Measurements from ENCODE around the gene HLA-DRB1.
"Not testable (repeated sequence)": the region's sequence is repeated elsewhere in the genome, so short reads cannot be mapped to it uniquely, and the experiment has no call there.

The HLA-DRB1 gene

DNA sequence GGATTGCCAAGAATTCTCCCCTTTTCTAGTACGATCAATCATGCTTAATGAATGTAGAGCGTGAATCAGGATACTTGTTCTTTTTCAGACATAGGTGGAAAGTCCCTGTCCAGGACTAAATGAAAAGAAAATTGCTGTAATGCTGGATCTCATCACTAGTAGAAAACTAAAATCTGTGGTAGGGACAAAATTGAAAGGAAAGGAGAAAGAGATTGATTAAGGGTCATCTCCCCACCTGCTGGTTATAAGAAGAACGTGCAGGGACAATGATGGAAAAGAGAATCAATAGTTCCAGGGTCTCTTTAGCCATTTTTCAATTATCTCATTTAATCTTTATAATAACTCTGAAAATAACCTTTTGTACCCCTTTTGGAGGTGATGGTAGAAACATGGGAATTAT lies 18.7 kb upstream of the HLA-DRB1 start:
- DNase-seq, result no peak

DNA sequence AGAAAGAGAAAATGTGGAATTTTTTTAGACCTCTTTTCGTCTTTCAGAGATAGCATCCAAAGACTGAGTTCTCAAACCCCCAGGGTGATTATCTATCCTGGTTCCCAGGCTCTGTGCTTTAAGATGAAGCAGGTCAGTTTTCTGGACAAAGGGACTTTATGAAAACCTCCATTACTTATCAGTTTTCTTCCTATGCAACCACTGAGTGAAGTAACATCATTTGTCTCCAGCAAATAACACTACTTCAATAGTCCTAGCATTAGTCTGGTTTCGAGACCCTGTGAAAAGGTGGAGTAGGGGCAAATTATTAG lies 18.3 kb upstream of the HLA-DRB1 start:
- no peak for DNase-seq

DNA sequence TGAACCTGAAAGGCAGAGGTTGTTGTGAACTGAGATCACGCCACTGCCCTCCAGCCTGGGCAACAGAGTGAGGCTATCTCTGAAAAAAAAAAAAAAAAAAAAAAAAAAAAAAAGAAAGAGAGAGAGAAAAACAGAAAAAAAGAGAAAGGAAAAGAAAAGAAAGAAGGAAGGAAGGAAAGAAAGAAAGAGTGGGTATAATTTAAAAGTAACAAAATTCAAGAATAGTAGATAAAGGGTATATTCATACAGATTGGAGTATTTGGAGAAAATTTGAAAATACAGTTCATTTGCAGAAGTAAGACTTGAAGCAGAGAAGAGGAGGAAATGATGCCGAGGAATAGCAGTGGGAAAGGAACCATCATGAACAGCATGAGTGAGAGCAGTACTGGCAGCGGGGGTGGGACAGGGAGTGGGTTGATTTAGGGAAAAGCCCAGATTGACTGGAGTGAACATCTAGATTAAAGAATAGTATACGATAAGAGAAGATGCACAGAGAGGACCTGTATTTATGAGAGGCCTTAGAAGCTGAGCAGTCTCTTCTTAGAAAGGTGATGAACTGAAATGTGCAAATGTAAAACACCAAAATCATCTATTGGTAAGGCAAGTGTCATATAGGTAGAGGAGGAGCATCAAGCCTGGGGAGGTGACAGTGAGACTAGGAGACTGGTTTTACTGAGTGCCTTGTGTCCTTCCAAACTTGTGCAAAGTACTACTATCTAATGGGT lies 17.8 kb upstream of the HLA-DRB1 start:
- no peak for DNase-seq

DNA sequence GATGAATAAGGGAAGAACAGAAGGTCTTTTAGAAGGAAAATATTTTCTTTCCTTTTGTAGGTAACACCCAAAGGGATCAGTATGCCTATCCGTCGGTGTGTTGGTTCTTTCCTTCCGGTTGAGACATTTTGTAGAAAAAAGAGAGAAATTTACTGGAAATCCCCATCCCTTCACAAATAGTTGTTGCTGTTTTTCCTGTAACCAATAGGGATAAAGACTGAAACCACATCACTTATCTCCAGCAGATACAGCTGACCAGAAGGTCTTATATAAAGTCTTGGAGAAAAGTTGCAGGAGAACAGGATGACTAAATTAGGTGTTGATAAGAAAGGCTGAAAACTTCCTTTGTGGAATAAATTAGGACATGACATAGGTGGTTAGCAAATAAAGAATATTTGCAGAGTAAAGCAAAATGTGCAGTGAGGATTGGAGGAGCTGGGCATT lies 14.8 kb upstream of the HLA-DRB1 start:
- no peak for DNase-seq

DNA sequence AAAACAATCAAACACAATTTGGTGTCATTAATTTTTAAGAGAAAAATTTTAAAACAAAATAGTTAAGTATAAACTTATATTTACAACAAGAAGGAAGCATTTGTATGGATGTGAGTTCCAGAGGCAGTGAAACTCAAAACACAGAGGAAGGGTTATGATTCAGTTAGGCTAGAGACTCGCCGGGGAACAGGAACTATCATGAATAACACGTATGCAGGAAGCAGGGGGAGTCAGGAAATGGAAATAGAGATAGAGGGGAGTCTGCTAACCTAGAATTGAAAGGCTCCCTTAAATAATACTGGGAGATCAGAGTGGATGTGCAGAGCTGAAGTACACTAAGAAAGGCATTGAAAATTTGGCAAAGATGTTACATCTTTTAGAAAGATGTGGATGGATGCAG lies 14.2 kb upstream of the HLA-DRB1 start:
- DNase-seq, result no peak

DNA sequence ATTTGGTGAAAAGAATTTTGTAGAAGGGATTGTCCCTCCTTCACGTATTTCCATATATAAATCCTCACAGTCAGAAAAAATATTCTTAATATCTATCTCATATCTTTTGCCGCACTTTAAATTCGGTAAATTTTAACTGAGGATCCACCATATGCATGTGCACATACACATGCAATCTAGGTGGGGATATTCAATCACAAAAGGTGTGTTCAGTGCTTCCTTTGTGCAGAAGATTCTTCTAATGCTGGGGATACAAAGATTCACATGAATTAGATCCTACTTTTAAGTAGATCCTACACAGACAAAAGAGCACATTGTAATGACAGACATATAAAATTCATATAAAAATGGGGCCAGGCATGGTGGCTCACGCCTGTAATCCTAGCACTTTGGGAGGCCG lies 13.6 kb upstream of the HLA-DRB1 start:
- DNase-seq, result no peak

DNA sequence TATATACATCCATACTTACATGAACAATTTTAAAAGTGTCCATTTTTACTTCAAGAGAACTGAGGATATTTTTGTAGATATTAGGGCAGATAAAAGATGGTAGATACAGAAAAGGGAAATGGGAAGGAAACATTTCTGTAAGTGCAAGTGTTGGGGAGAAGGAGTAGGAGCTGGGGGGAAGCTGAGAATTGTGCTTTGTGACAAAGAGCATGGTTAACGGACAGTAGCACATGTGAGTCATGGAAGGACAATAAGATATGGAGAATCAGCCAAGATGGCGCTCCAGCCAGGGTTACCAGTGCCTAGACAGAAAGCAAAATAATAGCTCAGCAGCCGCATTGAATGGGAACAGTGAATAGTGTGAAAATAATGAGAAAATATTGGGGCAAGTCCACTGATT lies 12.7 kb upstream of the HLA-DRB1 start:
- no peak for DNase-seq

DNA sequence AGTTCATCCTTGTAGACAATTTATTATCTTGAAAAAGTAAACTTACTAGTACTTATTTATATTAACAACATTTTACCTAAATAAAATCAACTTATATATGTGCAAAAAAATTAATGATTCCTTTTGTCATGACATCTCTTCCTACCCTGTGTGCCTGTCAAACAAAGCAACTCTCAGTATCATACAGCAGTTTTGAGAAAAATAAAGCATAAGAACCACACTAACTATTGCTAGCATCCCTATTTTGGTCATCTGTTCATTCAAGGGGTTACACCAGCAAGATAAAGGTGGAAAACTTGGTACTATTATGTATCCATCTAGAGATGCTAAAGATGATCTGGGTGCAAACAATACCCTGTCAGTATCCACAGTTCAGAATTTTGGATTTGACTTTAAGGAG lies 7.4 kb upstream of the HLA-DRB1 start:
- DNase-seq, result no peak

DNA sequence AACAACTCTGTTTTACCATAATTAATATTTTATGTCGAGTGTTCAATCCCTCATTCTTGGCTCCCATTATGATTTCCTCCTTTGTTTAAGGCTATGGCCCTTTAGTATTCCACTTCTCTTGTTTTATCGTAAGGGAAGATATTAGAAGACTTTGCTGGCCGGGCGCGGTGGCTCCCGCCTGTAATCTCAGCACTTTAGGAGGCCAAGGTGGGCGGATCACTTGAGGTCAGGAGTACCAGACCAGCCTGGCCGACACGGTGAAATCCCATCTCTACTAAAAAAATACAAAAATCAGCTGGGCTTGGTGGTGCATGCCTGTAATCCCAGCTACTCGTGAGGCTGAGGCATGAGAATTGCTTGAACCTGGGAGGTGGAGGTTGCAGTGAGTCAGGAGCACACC lies 1.1 kb upstream of the HLA-DRB1 start:
- not testable (repeated sequence) for DNase-seq

DNA sequence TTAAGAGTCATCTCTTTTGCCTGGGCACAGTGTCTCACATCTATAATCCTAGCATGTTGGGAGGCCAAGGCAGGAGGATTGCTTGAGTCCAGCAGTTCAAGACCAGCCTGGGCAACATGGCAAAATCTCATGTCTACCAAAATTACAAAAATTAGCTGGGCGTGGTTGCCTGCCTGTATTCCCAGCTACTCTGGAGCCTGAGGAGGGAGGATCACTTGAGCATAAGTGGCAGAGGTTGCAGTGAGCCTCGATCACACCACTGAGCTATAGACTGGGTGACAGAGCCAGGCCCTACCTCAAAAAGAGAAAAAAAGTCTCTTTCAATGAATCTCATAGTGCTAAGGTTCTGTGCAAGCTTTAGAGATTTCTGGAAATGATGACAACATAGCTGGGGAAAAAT lies 1.5 kb downstream of the HLA-DRB1 start:
- no peak for DNase-seq

DNA sequence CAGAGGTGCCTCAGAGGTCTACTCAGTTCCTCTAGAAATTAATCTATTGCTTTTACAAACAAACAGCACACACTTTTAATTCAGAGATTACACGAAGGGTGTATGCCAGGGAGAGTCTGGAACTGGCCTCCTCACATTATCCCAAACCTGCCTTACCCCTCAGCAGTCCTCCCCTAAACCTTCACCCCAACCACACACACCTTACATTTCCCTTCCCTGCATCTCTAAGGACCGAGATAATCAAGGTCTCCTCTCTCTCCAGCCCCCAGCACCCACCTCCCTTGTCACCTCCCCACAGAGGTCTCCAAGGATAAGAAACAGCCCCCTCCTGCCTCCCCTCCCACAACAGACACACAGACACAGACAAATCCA lies 6.1 kb downstream of the HLA-DRB1 start:
- DNase-seq, result no peak

DNA sequence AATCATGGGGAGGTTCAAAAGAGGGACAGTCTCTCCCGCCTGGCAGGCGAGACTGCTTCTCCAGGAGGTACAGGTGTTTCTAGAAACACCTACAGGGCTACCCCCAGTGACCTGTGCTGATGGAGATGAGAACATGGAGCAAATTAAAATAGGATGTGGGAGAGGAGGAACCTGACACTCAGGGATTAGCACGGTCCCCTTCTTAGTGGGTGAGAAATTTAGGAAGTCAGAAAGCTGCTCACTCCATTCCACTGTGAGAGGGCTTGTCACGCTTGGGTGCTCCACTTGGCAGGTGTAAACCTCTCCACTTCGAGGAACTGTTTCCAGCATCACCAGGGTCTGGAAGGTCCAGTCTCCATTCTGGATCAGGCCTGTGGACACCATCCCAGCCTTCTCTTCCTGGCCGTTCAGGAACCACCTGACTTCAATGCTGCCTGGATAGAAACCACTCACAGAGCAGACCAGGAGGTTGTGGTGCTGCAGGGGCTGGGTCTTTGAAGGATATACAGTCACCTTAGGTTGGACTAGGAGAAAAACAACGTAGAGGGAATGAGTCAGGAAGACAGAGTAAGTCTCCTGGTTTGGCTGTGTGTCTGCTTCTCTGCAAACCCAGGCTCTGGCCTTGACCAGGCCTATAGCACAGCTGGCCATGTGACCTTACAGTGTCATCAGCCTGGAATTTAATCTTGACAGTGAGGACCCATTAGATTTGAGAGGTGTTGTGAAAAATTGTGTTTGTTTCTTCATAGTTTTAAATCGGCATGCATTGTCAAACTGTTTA lies 8.1 kb downstream of the HLA-DRB1 start:
- no peak for DNase-seq

DNA sequence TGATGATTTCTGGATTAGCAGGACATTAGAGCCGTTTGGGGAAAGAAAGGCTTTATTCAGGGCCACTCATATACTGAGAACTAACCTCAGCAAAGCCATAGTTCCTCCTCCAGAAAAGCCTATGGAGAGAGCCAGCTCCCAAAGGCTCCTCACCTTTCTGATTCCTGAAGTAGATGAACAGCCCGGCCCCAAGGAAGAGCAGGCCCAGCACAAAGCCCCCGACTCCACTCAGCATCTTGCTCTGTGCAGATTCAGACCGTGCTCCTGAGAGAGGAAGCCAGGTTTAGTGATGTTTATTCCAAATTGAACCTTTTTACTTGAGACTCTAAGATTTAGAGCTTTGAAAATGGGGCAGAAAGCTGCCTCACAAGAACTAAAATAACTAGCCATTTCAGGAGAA lies 9.1 kb downstream of the HLA-DRB1 start:
- DNase-seq, result no peak

DNA sequence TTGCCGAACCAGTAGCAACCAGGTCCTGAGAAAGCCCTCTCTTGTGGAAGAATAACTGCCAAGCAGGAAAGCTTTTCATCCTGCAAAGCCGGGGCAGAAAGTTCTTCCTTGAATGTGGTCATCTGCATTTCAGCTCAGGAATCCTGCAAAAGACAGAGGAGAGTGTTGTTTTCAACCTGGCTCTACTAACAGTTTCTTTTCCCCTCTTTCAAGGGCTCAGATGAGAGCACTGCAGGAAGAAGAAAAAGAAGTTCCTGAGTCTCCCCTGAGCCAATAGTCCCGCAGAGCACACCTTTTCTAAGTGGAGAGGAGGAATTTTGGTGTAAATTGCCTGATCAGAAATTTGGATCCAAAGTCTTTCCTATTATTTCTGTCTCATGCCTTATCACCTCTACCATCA lies 10.7 kb downstream of the HLA-DRB1 start:
- DNase-seq, result no peak

DNA sequence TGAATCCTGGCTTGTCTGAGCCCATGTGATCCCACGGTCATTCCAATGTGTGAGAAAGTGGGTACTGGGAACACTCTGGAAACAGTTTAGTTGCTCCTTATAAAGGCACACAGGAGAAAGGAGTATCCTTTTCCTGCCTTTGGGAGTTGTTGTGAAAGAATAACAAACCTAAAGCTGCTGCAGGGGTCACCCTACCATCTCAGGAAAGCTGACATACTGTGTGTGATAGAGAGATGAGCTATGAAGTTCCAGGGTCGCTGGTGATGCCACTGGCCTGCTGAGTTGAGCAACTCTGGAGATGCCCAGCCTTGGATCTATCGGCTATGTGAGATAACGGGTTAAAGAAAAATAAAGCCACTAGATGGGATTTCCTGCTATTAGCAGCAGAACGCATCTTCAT lies 12.2 kb downstream of the HLA-DRB1 start:
- not testable (repeated sequence) for DNase-seq

DNA sequence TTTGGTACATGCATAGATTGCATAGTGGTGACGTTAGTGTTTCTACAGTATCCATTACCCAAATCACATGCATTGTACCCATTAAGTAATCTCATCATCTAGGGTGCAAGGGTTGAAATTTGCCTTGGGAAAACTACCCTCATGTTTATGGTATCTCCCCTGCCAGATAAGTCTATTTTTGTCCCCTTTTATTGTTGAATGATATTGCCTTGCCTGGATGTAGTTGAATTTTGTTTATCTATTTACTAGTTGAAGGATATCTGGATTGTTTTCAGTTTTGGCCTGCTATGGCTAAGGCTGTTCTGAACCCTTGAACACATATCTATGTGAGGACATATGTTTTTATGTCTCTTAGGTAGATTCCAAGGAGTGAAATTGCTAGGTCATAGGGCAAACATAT lies 13.4 kb downstream of the HLA-DRB1 start:
- DNase-seq, result no peak

DNA sequence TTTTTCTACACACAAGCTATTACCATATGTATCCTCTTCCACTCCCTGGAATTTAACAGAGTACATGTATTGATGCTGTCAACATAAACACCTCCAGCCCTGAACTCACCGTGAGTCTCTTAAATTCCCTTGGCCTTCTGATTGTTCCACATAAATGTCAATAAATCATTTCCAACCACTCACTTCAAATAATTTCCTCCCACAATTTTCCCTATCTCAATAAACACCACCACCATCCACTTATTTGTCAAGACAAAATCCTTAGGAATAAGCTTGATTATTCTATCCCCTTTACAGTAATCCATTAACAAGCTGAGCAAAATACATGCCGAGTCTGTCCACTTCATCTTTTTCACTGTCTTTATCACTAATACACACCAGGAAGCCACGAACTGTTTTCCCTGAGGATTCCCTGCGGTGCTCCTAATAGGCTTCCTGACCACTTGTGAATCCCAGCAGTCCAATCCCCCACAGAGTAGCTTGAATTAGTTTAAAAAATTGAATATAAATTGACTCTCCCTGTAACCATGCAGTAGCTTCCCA lies 19.2 kb downstream of the HLA-DRB1 start:
- no peak for DNase-seq

DNA sequence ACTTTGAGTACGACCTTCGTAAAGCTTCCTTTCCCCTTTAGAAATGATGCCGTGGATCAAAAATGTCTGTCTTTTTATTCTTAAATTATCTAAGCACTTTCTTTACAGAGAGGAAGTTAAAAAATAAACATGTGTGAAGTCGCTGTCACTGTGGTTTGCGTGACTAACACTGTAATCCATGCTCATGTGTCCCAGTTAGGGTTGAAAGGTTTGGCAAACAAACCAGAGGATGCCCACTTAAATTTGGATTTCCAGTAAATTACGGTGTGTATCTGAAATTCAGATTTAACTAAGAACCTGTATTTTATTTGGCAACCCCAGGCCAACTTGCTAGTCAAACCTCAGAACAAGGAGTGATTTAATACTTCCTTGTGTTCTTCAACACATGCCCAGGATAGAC lies 21.1 kb downstream of the HLA-DRB1 start:
- DNase-seq, result no peak

DNA sequence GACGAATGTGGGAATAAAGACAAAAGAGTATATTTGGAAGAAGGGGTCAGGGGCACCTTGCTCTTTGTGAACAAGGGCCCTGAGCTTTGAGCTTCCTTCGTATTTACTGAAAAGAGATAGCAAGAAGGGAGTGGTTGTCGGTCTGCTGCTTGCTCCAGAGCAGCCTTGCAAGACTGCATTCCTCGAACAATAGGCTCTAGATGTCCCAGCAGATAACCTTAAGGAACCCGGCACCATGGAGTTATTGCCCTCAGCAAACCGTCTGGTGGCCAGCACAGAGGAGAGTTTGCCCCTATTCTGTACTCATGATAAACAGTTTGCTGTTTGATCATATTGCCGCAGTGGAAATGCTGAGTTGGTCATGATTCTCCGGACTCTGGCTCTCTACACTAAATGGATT lies 22.7 kb downstream of the HLA-DRB1 start:
- no peak for DNase-seq

DNA sequence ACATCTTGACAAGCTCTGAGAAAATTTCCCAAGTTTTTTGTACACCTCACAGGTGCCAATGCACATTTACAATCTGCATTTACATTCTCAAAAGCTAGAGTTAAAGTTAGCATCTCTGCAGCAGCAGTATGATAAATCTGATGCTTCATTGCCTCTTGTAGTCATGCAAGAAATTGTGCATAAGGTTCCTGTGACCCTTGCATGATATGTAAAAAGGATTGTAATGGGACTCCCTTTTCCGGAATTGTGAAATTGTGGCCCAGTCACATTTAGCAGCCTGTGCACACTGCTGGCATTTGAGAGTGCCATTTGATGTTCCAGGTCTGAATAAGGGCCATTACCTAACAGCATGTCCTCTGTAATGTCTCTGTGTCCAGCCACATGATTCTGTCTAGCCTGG lies 24.1 kb downstream of the HLA-DRB1 start:
- DNase-seq, result no peak

DNA sequence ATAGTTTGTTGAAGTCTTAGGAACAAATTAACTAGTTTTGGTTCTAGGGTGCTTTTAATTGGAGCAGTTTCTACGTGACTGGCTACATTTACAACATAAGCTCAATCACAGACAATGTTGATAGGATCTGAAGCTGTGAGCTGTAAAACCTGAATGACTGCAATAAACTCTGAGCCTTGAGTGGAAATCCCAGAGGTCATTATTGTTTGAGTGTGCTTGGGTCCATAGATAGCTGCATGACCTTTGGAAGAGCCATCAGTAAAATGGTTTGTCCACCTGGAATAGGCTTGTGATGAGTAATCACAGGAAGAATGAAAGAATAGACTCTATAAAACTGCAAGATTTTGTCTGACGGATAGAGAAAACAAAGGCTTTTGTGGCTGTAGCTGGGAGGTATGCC lies 26.7 kb downstream of the HLA-DRB1 start:
- DNase-seq, result no peak

DNA sequence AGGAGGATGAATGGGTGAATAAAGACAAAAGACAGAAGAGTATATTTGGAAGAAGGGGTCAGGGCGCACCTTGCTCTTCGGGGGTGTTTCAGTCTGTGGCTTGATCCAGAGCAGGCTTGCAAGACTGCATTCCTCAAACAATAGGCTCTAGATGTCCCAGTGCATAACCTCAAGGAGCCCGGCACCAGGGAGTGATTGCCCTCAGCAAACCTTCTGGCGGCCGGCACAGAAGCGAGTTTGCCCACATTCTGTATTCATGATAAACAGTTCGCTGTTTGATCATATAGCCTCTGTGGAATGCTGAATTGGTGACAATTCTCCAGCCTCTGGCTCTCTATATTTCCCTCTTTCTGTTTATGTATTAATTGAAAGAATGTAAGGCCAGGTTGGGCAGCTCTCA lies 29.9 kb downstream of the HLA-DRB1 start:
- DNase-seq, result no peak

DNA sequence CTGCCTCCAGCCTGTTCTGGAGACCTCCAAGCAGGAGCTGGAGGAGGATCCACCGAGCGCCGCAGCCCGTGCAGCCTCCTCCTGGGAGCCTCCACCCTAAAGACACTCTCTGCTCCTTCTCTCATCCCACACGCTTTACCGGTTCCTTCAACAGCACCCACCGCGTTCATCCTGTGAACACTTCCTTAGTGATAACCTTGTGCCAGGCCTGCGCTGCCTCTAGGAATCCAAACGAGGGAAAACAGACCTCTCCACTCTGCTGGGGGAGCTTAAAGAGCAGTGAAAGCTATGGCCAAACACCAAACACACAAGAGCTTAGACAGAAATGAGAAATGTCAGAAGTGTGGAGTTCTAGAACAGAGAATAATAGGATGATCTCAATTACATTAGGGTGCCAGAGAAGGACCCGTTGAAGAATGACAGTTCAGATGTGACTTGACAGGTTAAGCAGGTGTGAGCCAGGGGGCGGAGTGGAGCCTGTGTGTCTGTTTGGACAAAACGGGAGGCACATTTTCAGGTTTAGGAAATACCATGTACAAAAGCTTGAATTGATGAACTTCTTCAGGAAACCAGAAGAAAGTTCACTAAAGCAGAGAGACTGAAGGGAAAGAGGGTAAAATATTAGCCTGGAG lies 31.1 kb downstream of the HLA-DRB1 start:
- no peak for DNase-seq

Measured in NCI-H187 treated with DMSO at 0.1 percent for 48 hours (cell line).